Stimulated activated naive CD8-positive, alpha-beta T cell treated with anti-CD3 and anti-CD28 coated beads, Interleukin-15, Interleukin-2, amounts not matched to agents 100 U/mL and 50 U/mL, for 24 hours (primary cell): ENCODE measurements around the gene PHEX.
"Not testable (repeated sequence)": the region's sequence is repeated elsewhere in the genome, so short reads cannot be mapped to it uniquely, and the experiment has no call there.

ENCODE experiments used
- ATAC-seq: fragments of 150-1000 bp; cut with Tn5 transposase; one replicate; pipeline ENCODE4 v1.10.0; 2021
- DNase-seq: peaks from one replicate; pipeline ENCODE4 v3.0.0; 2021

PHEX gene

DNA sequence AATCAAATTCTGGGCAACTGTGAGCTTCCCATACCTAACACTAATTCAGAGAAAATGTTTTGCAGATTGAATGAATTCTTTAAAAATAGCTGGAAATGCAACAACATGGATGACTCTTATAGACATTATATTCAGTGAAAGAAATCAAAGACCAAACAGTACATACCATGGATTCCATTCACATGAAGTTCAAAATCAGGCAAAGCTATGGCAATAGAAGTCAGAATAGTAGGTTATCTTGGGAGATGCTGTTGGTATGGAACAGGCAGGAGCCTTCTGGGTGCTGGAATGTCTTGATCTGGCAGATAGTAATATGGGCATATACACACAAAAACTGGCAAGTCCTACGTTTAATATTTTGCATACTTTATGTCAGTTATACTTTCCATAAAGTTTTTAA, 215.0 kb downstream of the PHEX start:
- DNase-seq = no peak
- ATAC-seq = no peak

DNA sequence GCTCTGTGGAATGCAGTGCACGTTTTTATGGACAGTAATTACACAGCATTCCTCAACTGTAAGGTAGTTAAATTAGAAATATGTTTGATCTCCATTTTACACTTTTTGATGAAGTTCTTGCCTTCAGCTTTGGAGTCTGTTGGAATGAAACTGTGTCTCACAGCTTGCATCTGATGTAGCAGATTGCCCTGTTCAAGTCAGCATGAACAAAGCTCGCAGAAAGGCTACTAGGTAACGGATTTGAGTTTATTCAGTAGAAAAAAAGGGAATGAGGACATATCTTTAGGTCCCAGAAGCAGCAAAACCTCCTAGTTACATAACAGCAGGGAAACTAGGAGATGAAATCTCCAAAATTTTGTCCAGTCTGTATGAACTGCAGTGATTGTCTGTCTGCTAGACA, 216.3 kb downstream of the PHEX start:
- DNase-seq = no peak
- no peak for ATAC-seq

DNA sequence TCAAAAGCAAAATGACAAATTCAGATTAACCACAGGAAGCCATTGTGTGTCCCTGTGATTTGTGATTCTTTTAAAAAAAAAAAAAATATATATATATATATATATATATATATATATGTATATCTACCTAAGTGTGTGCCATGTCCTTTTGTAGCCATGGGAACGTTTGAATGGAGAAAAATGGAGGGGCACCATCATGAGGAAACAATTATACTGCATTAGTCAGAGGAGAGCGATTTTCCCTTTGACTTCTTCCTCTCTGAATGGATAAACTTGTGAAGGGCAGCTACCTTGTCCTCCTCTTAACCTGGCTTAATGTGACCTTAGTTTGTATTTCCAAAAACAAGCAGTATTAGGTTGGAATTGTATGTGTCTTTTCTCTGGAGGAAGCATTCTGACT, 217.2 kb downstream of the PHEX start:
- no peak for DNase-seq
- no peak for ATAC-seq

DNA sequence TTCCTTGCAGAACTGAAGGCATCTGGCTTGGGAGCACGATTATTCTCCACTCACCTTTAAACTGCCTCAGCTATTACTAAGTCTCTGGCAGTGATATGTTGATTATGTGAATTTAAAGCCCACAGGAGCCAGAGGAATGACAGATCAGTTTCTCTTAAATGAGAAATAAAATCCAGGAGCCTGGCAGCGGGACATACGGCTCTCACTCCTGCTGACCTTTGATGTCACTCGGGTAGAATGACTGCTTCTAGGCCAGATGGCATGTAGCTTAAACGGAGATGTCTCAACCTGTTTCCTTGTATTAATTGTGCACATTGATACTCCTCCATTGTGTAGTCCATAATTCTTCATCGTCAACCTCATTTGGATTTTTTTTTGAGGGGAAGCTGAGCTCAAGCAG, 236.6 kb downstream of the PHEX start:
- no peak for DNase-seq
- ATAC-seq = no peak

DNA sequence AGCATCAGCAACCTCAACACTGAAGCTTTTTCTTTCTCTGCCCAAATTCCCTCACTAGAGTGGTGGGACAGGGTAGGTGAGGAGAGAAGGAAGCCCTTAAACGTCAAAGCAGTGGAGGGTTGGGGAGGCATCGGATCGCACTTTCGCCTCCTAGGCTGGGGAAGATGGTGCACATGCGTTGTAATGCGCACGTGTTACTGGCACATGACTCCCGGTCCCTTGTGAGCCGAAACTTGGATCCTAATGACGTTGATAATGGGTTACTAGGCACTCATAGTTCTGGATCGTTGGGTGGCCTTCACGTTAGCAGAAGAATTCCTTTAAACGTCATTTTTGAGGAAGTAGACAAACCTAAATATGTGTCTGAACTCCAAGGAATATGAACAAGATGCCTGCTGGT, 240.5 kb downstream of the PHEX start, which contains the start of gene CBLL2:
Gene CBLL2, plus strand, starts transcription at position 301 of the 400 bp plus-strand sequence. Its CDS starts 79 bp downstream, at position 380.
- ATAC-seq = no peak

DNA sequence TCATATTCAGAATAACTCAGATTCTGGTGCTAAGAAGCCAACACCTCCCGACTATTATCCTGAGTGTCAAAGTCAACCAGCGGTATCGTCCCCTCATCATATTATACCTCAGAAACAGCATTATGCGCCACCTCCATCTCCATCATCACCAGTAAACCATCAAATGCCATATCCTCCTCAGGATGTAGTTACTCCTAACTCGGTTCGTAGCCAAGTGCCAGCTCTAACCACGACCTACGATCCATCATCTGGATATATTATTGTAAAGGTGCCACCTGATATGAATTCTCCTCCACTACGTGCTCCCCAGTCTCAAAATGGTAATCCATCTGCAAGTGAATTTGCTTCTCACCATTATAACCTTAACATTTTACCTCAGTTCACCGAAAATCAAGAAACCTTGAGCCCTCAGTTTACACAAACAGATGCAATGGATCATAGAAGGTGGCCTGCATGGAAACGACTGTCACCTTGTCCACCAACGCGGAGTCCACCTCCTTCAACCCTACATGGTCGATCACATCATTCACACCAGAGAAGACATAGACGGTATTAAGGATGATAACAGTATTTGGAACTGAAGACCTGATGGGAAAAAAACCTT, 241.7 kb downstream of the PHEX start:
- no peak for DNase-seq
- ATAC-seq = no peak

More for the DNA sequence above, 240.5 kb downstream of the PHEX start, which contains the start of gene CBLL2:
- no peak for DNase-seq

DNA sequence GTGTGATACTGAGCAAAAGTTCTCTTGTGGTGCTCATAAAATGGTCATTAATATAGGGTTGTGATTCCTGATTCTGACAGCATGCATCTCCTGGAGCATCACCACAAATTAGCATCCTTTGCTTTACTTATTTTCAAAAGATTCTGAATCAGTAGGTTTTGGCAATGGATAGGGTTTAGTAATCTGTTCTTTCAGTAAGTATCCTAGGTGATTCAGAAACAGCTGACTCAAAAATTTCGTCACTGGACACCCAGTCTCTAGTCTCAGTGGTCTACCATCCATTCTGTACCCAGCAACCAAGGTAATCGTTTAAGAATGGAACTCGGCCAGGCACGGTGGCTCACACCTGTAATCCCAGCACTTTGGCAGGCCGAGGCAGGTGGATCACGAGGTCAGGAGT, 244.7 kb downstream of the PHEX start:
- ATAC-seq (no peak), DNase-seq (no peak)

DNA sequence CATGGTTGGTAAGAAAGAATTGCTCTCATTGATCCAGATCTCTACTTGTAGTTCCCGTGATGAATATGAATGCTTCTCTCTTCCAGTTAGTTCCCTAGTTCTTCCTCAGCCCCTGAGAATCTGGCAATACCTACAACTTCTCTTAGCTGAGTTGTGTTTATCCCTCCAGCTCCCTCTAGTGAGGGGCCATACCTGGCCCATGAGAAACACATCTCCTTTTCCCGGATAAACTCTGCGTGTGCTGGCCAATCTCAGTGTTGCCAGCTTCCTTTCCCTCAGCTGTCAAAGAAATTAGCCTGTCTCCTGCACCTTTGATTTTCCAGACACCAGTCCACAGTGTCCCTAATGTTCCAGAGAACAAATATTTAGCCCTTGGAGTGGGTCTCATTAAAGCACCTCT, 246.2 kb downstream of the PHEX start:
- no peak for DNase-seq
- ATAC-seq = no peak

DNA sequence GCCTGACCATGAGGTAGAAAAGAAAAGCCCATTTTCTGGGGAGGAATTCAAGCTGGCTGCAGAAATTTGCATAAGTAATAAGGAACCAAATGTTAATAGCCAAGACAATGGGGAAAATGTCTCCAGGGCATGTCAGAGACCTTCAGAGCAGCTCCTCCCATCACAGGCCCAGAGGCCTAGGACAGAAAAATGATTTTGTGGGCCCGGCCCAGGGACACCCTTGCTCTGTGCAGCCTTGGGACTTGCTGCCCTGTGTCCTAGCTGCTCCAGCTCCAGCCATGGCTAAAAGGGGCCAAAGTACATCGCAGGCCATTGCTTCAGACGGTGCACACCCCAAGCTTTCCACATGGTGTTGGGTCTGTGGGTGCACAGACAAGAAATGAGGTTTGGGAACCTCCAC, 257.1 kb downstream of the PHEX start:
- DNase-seq, ATAC-seq: not testable (repeated sequence)

DNA sequence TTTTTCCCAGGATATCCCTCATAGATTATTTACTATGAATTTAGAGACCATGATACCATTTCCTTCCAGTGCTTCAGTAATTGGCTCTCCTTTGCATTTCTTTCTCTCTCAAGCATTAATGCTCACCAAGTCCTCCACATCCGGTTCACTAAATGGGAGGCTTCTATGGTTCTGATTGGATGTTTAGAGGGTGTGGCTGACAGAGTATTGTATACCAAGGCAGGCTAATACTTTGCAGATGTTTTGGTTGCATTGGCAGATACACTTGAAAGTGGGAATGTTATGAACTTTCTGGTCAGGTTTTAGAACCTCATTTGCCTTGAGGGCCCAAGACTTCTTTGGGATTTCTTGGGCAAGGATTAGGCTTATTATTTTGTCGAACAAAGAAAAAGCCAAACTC, 264.7 kb downstream of the PHEX start:
- DNase-seq (no peak), ATAC-seq (no peak)

DNA sequence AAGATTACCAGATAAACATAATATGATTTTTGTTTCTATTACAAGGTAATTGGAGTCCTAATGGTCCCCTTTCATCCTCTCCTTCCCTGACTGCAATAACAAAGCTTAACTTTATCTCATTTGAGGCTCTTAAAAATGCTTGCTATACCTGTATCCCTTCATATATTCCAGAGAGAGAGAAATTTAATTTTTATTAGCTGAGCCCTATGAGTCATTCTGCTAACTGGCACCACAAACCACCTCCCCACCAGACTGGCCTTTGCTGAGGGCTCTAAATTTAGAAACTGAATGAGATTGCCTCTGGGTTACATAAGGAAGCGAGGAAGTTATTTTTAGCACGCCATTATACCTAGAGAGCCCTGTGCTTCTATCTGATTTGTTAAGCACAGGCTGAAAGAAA, 268.0 kb downstream of the PHEX start:
- ATAC-seq = no peak
- DNase-seq = no peak
